Neural cell (in vitro differentiated cells): ENCODE measurements around the gene CALML4. TPM values are rescaled to one million over a fixed set of nuclear protein-coding genes. Genes with fewer than 3 reads are reported as not detected.

ENCODE experiments used
- H2AFZ ChIP-seq: fragments of 200-600, 300-800 bp; sonication (generic), shearing (Covaris generic); 2 replicates; pipeline ENCODE4 v1.6.0; 2014; ENCODE audit warnings: low read depth, mild to moderate bottlenecking, antibody characterized with exemption, low read length, moderate library complexity
- H3F3A ChIP-seq: fragments of 200-600 bp; shearing (Covaris generic); 2 replicates; pipeline ENCODE4 v1.6.1; 2016; ENCODE audit warnings: mild to moderate bottlenecking, moderate library complexity, mixed read lengths, antibody characterized with exemption, low read length; ENCODE audit not compliant: insufficient read depth, poor library complexity, severe bottlenecking
- H3K27ac ChIP-seq: fragments of 200-600, 300-800 bp; sonication (generic), shearing (Covaris generic); 2 replicates; pipeline ENCODE4 v1.5.1; 2014; ENCODE audit warnings: mild to moderate bottlenecking, low read length, moderate library complexity
- H3K27me3 ChIP-seq: fragments of 300-800, 200-600 bp; sonication (generic), shearing (Covaris generic); 2 replicates; pipeline ENCODE4 v1.6.0; 2014; ENCODE audit warnings: mild to moderate bottlenecking, low read depth, low read length, moderate library complexity; ENCODE audit not compliant: insufficient read depth
- H3K36me3 ChIP-seq: fragments of 300-800, 200-600 bp; sonication (generic), shearing (Covaris generic); 2 replicates; pipeline ENCODE4 v1.5.1; 2014; ENCODE audit warnings: mild to moderate bottlenecking, antibody characterized with exemption, low read length, moderate library complexity; ENCODE audit not compliant: insufficient read depth
- H3K4me2 ChIP-seq: fragments of 300-800, 200-600 bp; sonication (generic), shearing (Covaris generic); 2 replicates; pipeline ENCODE4 v1.6.0; 2014; ENCODE audit warnings: mild to moderate bottlenecking, low read length
- H3K4me3 ChIP-seq: fragments of 300-800, 200-600 bp; sonication (generic), shearing (Covaris generic); 2 replicates; pipeline ENCODE4 v1.5.1; 2014; ENCODE audit warnings: mild to moderate bottlenecking, low read length, moderate library complexity
- H3K79me2 ChIP-seq: fragments of 200-600 bp; shearing (Covaris generic); replicated peaks from 2 replicates; pipeline ENCODE4 v1.6.0; 2014; ENCODE audit warnings: mild to moderate bottlenecking, low read length, moderate library complexity; ENCODE audit not compliant: insufficient read depth
- H3K9ac ChIP-seq: fragments of 300-800, 200-600 bp; sonication (generic), shearing (Covaris generic); 2 replicates; pipeline ENCODE4 v1.6.1; 2016; ENCODE audit warnings: mild to moderate bottlenecking, low read length, mixed read lengths
- H3K9me2 ChIP-seq: fragments of 200-600 bp; shearing (Covaris generic); 2 replicates; pipeline ENCODE4 v1.6.1; 2016; ENCODE audit warnings: mild to moderate bottlenecking, low read length, mixed read lengths; ENCODE audit not compliant: insufficient read depth
- H3K9me3 ChIP-seq: fragments of 200-600, 300-800 bp; sonication (generic), shearing (Covaris generic); 2 replicates; pipeline ENCODE4 v1.6.1; 2016; ENCODE audit warnings: mild to moderate bottlenecking, mixed run types, low read length, moderate library complexity, mixed read lengths
- H4K20me1 ChIP-seq: fragments of 200-600 bp; shearing (Covaris generic); 2 replicates; pipeline ENCODE4 v1.6.1; 2016; ENCODE audit warnings: mild to moderate bottlenecking, mixed run types; ENCODE audit not compliant: insufficient read depth
- CTCF ChIP-seq: fragments of 450-650 bp; IDR thresholded peaks from 2 replicates; pipeline ENCODE4 v1.5.1; 2014; ENCODE audit warnings: antibody characterized with exemption, mild to moderate bottlenecking, moderate library complexity; ENCODE audit not compliant: poor library complexity, severe bottlenecking
- EP300 ChIP-seq: fragments of 450-650 bp; conservative IDR thresholded peaks from 2 replicates; pipeline ENCODE4 v1.6.1; 2014; ENCODE audit warnings: antibody characterized with exemption, mild to moderate bottlenecking, moderate library complexity; ENCODE audit not compliant: poor library complexity, severe bottlenecking
- EZH2 ChIP-seq: fragments of 200-600, 300-800 bp; shearing (Covaris generic), sonication (generic); IDR thresholded peaks from 2 replicates; pipeline ENCODE4 v1.6.1; 2014; ENCODE audit warnings: antibody characterized with exemption, low read length, borderline replicate concordance, mild to moderate bottlenecking; ENCODE audit not compliant: insufficient read depth, poor library complexity, severe bottlenecking
- MXI1 ChIP-seq: fragments of 450-650 bp; conservative IDR thresholded peaks from 2 replicates; pipeline ENCODE4 v1.6.1; 2014; ENCODE audit warnings: antibody characterized with exemption, mild to moderate bottlenecking; ENCODE audit not compliant: poor library complexity, severe bottlenecking
- POLR2AphosphoS5 ChIP-seq: IDR thresholded peaks from 2 replicates; pipeline ENCODE4 v1.6.1; 2012
- RAD21 ChIP-seq: fragments of 450-650 bp; conservative IDR thresholded peaks from 2 replicates; pipeline ENCODE4 v1.6.1; 2014; ENCODE audit warnings: antibody characterized with exemption, mild to moderate bottlenecking, moderate library complexity
- REST ChIP-seq: IDR thresholded peaks from 2 replicates; pipeline ENCODE4 v1.6.1; 2012; ENCODE audit warnings: borderline replicate concordance
- SMC3 ChIP-seq: fragments of 450-650 bp; conservative IDR thresholded peaks from 2 replicates; pipeline ENCODE4 v1.6.1; 2014; ENCODE audit warnings: antibody characterized with exemption, mild to moderate bottlenecking, moderate library complexity; ENCODE audit not compliant: poor library complexity
- TAF1 ChIP-seq: IDR thresholded peaks from 2 replicates; pipeline ENCODE4 v1.6.1; 2012; ENCODE audit warnings: low read depth
- polyA plus RNA-seq: library from polyadenylated mRNA; depleted of rRNA; stranded (reverse); fragments of >200 nt; gene quantifications from 2 replicates; pipeline ENCODE4 v1.2.3, GENCODE V29; 2014

Gene CALML4
- polyA plus RNA-seq, 1 donor from 2014 or later = 0.43 TPM

- Histone ChIP-seq H3K79me2 (no peaks in the 10 kb centered on the region), H3K4me2 (no peak overlapping the region), H3K27me3 (no peaks in the 10 kb centered on the region), H3K9me2 (no peaks in the 10 kb centered on the region), H2AFZ (no peak overlapping the region), H3K9ac (no peak overlapping the region), H3K4me3 (no peak overlapping the region), H3K9me3 (no peaks in the 10 kb centered on the region), H4K20me1 (no peaks in the 10 kb centered on the region), H3F3A (no peaks in the 10 kb centered on the region), H3K36me3 (no peaks in the 10 kb centered on the region), H3K27ac (no peak overlapping the region)
- TF ChIP-seq TAF1 (no peak), SMC3 (no peak), RAD21 (no peak), MXI1 (no peak), REST (no peak), CTCF (no peak), EZH2 (no peak), POLR2AphosphoS5 (no peak), EP300 (no peak)
Measured at GRCh38 chr15:68208636-68209240, 3.6 kb upstream of the CALML4 start.

- Histone ChIP-seq H2AFZ (no peak overlapping the region), H3K9me3 (no peaks in the 10 kb centered on the region), H3K27ac (no peak overlapping the region), H3K9me2 (no peaks in the 10 kb centered on the region), H3K4me2 (no peak overlapping the region), H3K27me3 (no peaks in the 10 kb centered on the region), H4K20me1 (no peaks in the 10 kb centered on the region), H3F3A (no peaks in the 10 kb centered on the region), H3K4me3 (no peak overlapping the region), H3K36me3 (no peaks in the 10 kb centered on the region), H3K9ac (no peak overlapping the region), H3K79me2 (no peaks in the 10 kb centered on the region)
- no peak for TF ChIP-seq TAF1
- no peak for TF ChIP-seq SMC3
- TF ChIP-seq MXI1 = no peak
- TF ChIP-seq RAD21 = no peak
- no peak for TF ChIP-seq EP300
- no peak for TF ChIP-seq REST
- TF ChIP-seq POLR2AphosphoS5 = no peak
- no peak for TF ChIP-seq EZH2
Measured at GRCh38 chr15:68208136-68208535, 3.0 kb upstream of the CALML4 start.
